NCI-H1436 (cell line): ENCODE results near the gene BUD23.
"Not testable (repeated sequence)": the region's sequence is repeated elsewhere in the genome, so short reads cannot be mapped to it uniquely, and the experiment has no call there.

Experiments
- DNase-seq: peaks from one replicate; lab custom pipeline; 2025; lab: John Stamatoyannopoulos, UW

The BUD23 gene

GRCh38 chr7:73683056-73683787 lies at the start of gene BUD23, which contains the start of gene DNAJC30:
Gene BUD23, plus strand, starts transcription at chr7:73683597. Its CDS starts 29 bp downstream, at chr7:73683626.
Gene DNAJC30, minus strand, starts transcription at chr7:73683453. Its CDS starts 30 bp downstream, at chr7:73683423.
- peak; percentile 92 for DNase-seq

- no peak for DNase-seq
These were observed 49.6 kb upstream of the BUD23 start for GRCh38 chr7:73633844-73634243.

GRCh38 chr7:73635428-73636200 lies 47.8 kb upstream of the BUD23 start:
- DNase-seq: no peak

GRCh38 chr7:73638911-73639310 lies 44.5 kb upstream of the BUD23 start:
- DNase-seq: no peak

- no peak for DNase-seq
These were observed 40.6 kb upstream of the BUD23 start for GRCh38 chr7:73642834-73643233.

- no peak for DNase-seq
These were observed 38.6 kb upstream of the BUD23 start for GRCh38 chr7:73644688-73645286.

- DNase-seq: no peak
These were observed 37.7 kb upstream of the BUD23 start for GRCh38 chr7:73645643-73646174.

GRCh38 chr7:73646785-73647724 lies 36.3 kb upstream of the BUD23 start:
- DNase-seq: no peak

- no peak for DNase-seq
These were observed 35.4 kb upstream of the BUD23 start for GRCh38 chr7:73647725-73648592.

- no peak for DNase-seq
These were observed 34.6 kb upstream of the BUD23 start for GRCh38 chr7:73648593-73649332.

GRCh38 chr7:73649576-73649975 lies 33.8 kb upstream of the BUD23 start:
- DNase-seq: no peak

- DNase-seq: no peak
These were observed 32.9 kb upstream of the BUD23 start for GRCh38 chr7:73650524-73650923.

- no peak for DNase-seq
These were observed 30.9 kb upstream of the BUD23 start for GRCh38 chr7:73652541-73652949.

- not testable (repeated sequence) for DNase-seq
These were observed 28.1 kb upstream of the BUD23 start for GRCh38 chr7:73655309-73655708.

- DNase-seq: no peak
These were observed 23.4 kb upstream of the BUD23 start for GRCh38 chr7:73659983-73660382.

- DNase-seq: not testable (repeated sequence)
These were observed 22.8 kb upstream of the BUD23 start for GRCh38 chr7:73660594-73660993.

- DNase-seq: no peak
These were observed 20.4 kb upstream of the BUD23 start for GRCh38 chr7:73663033-73663432.

GRCh38 chr7:73667344-73668102 lies 15.9 kb upstream of the BUD23 start, which contains the start of gene VPS37D:
Gene VPS37D, plus strand, starts transcription at chr7:73667831. Its CDS starts 128 bp downstream, at chr7:73667959.
- peak; percentile 89 for DNase-seq
